BJ (cell line): ENCODE data around the gene CDH6. TPM values are rescaled to one million over a fixed set of nuclear protein-coding genes. Genes with fewer than 3 reads are reported as not detected.

Experiments
- CTCF ChIA-PET: fragments of 350-600 bp; formaldehyde crosslinking; extraction: SDS; loops from one replicate; lab custom pipeline; 2021; ENCODE audit warnings: antibody characterized with exemption, inconsistent platforms; lab: Yijun Ruan, JAX
- POLR2A ChIA-PET: fragments of 300-600 bp; sonication (Branson Sonifier 250); formaldehyde crosslinking; extraction: SDS; loops from one replicate; lab custom pipeline; 2021; ENCODE audit warnings: antibody characterized with exemption; lab: Charles Lee
- DNase-seq: peaks from one replicate; pipeline ENCODE4 v3.0.0-alpha.2; 2011; ENCODE audit warnings: low read depth
- H3K27me3 ChIP-seq: 2 replicates; pipeline ENCODE4 v1.6.0; 2011; ENCODE audit warnings: low read length; ENCODE audit not compliant: control insufficient read depth, insufficient read depth
- H3K36me3 ChIP-seq: 2 replicates; pipeline ENCODE4 v1.5.1; 2011; ENCODE audit warnings: low read length; ENCODE audit not compliant: control insufficient read depth, insufficient read depth
- H3K4me3 ChIP-seq: 2 replicates; pipeline ENCODE4 v1.5.1; 2011; ENCODE audit warnings: low read depth, mild to moderate bottlenecking, control low read depth, low read length
- polyA plus RNA-seq: library from polyadenylated mRNA; depleted of rRNA; stranded (reverse); fragments of >200 nt; gene quantifications from 2 replicates; pipeline ENCODE4 v1.2.3, GENCODE V29; 2011
- TF ChIP-seq, protein P1 (sequence below): IDR thresholded peaks from 2 replicates; pipeline ENCODE4 v1.5.1; 2011; ENCODE audit warnings: low read depth, mild to moderate bottlenecking, control low read depth, inconsistent platforms, low read length, moderate library complexity; ENCODE audit not compliant: insufficient read depth

CDH6 gene
- polyA plus RNA-seq, 1 experiment, result 2.9 TPM

DNA sequence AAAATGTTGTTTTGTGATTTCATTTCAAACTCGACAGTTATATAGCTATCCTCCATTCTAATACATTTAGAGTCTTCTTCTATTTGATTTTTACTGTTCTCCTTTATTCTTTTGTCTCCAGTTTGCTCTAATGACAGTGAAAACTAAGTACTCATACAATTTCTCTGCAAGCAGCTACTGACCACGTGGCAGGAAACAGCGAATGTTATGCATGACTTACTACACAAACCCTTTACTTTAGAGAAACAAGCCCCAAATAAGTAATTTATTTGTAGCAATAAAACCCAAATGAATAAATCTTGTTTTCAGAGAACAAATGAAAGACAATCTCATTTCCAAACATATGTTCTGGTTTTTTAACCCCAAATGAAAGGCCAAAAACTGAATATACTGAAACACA, 41.9 kb downstream of the CDH6 start:
- TF ChIP-seq, protein P1, sequence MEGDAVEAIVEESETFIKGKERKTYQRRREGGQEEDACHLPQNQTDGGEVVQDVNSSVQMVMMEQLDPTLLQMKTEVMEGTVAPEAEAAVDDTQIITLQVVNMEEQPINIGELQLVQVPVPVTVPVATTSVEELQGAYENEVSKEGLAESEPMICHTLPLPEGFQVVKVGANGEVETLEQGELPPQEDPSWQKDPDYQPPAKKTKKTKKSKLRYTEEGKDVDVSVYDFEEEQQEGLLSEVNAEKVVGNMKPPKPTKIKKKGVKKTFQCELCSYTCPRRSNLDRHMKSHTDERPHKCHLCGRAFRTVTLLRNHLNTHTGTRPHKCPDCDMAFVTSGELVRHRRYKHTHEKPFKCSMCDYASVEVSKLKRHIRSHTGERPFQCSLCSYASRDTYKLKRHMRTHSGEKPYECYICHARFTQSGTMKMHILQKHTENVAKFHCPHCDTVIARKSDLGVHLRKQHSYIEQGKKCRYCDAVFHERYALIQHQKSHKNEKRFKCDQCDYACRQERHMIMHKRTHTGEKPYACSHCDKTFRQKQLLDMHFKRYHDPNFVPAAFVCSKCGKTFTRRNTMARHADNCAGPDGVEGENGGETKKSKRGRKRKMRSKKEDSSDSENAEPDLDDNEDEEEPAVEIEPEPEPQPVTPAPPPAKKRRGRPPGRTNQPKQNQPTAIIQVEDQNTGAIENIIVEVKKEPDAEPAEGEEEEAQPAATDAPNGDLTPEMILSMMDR, result no peak
- H3K27me3 ChIP-seq, result no peaks in the 10 kb centered on the region
- POLR2A ChIA-PET, result no interaction called here
- CTCF ChIA-PET, result interaction anchor here (1.0 to 2.0 kb wide), 2 partner anchors 10 to 252 kb away, joined by 3 to 6 read pairs; no protein-coding TSS in a partner anchor
- DNase-seq, result no peak
- no peak overlapping the region for H3K4me3 ChIP-seq
- H3K36me3 ChIP-seq, result no peaks in the 10 kb centered on the region

DNA sequence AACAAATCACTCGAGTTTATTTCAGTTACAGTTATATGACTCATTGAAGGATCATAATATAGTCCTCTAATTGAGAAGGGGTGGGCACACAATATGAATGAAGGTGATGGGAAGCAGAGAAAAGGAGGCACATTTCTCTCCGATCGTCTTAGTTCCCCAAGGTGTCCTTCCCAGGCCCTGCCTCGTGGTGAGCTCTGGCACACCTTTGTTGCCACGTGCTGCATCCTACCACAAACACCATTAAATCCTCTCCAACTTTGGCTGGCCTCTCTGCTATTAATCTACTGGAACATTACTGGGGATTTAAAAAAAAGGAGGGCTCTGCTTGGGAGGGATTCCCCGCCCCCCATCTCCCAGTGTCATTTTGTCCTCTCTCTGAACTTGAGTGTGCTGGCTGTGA, 42.9 kb downstream of the CDH6 start:
- POLR2A ChIA-PET, result no interaction called here

DNA sequence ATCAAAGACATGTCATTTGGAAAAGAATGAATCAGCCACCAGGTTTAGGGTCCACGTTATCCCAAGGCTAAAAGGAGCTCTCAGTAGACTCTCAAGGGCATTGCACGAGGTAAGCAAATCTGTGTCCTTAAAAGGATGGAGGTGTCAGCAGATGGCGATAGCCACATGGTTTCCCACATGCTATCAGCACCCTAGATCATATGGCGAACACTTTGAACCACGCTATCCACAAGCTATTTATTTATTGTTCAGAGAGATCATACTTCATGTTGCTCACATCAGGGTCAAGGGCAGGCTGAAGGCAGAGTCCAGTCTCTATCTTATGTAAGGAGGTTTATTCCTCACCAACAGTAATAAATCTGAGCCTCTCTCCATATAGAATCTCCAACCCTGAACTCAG, 43.7 kb downstream of the CDH6 start:
- Histone ChIP-seq H3K36me3 (no peaks in the 10 kb centered on the region), H3K4me3 (no peak overlapping the region), H3K27me3 (no peaks in the 10 kb centered on the region)
- TF ChIP-seq, protein P1, result no peak
- no peak for DNase-seq
- POLR2A ChIA-PET, result no interaction called here
- CTCF ChIA-PET, result interaction anchor here (0.6 to 1.2 kb wide), 6 partner anchors 10 to 257 kb away, joined by 3 to 4 read pairs (median 3); no protein-coding TSS in a partner anchor

More for the DNA sequence above, 42.9 kb downstream of the CDH6 start:
- no peak for DNase-seq
- Histone ChIP-seq H3K36me3 (no peaks in the 10 kb centered on the region), H3K4me3 (no peak overlapping the region), H3K27me3 (no peaks in the 10 kb centered on the region)
- CTCF ChIA-PET, result interaction anchor here (1.2 kb wide), 1 partner anchor 50 kb away, joined by 3 read pairs; no protein-coding TSS in a partner anchor
- TF ChIP-seq, protein P1, result no peak

DNA sequence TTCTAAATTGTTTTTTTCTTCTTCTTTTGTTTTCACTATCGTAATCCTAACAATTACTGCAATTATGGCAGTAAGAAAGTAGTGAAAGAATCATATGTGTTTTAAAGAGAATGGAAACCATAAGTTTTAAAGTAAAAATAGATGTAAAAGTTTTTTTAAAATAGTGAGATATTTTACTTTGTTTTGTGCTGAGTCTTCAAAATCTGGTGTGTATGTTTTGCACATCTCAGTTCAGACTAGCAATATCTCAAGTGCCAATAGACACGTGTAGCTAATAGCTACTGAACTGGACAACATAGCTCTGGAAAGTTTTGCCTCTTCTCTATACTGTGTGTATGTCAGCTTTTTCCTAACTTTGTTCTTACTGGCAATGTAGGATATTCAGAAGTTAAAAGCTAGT, 45.0 kb downstream of the CDH6 start:
- Histone ChIP-seq H3K36me3 (no peaks in the 10 kb centered on the region), H3K27me3 (no peaks in the 10 kb centered on the region), H3K4me3 (no peak overlapping the region)
- POLR2A ChIA-PET, result interaction anchor here (0.5 kb wide), 1 partner anchor 28 kb away, joined by 3 read pairs; no protein-coding TSS in a partner anchor
- TF ChIP-seq, protein P1, result no peak
- CTCF ChIA-PET, result interaction anchor here (0.7 to 1.9 kb wide), 3 partner anchors 32 to 251 kb away, joined by 3 to 4 read pairs (median 4); no protein-coding TSS in a partner anchor
- DNase-seq, result no peak

DNA sequence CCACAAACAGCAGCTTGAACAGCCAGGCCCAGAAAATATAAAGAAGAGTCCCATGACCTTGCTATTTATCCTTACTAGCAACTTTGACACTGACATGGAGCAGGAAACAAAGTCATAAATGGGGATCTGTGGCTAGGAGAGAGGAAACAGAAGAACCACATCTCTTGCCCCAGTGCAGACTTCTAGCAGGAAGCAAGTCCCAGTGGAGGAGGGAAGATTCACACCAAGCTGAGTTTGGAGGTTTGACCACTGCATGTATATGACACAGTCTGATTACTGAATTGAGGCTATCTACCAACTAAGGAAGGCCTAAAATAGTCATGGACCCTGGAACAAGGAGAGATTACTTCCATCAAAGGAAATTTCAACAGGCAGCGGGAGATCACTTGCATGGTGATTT, 51.4 kb downstream of the CDH6 start:
- no peaks in the 10 kb centered on the region for H3K36me3 ChIP-seq
- POLR2A ChIA-PET, result no interaction called here
- CTCF ChIA-PET, result interaction anchor here (1.6 to 4.5 kb wide), 2 partner anchors 13 to 14 kb away, joined by 4 to 23 read pairs; no protein-coding TSS in a partner anchor
- H3K4me3 ChIP-seq, result no peak overlapping the region
- TF ChIP-seq, protein P1, result no peak
- no peaks in the 10 kb centered on the region for H3K27me3 ChIP-seq
- DNase-seq, result no peak
